ENCODE measurements around the gene HDAC4.

Gene HDAC4

DNA sequence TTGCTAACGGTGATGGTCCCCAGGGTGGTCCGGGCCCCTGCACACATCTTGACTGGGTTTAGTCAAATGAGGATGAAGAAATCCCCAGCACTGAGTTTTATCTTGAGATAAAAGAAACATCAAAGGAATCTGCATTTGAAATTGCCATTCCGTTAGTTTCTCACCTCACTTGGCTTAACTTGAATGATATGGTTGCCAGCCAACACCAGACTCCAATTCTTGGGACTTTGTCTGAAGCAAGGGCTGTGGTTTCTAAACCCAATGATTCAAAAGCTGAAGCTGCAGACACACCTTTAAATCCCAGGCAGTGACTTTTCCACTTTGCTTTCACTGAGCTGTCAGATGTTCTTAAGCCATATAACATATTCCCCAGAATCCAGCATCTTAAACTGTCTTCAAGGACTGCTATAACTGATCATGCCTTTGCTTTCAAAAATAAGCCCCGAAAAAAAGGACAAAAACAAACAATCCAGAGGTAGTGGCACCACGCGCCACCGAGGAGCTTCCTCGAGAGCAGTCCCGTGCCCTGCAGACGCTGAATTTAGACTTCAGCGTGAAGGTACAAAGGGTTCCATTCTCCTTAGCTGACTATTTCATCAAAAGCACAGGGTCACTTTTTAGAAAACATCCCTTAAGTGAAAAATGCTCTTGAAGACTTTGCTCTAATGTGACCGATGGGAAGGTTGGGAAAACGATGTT lies 189.3 kb downstream of the HDAC4 start:
- no peak for DNase-seq

- DNase-seq: no peak
Measured at GRCh38 chr2:239209783-239210182, 191.0 kb downstream of the HDAC4 start.

DNA sequence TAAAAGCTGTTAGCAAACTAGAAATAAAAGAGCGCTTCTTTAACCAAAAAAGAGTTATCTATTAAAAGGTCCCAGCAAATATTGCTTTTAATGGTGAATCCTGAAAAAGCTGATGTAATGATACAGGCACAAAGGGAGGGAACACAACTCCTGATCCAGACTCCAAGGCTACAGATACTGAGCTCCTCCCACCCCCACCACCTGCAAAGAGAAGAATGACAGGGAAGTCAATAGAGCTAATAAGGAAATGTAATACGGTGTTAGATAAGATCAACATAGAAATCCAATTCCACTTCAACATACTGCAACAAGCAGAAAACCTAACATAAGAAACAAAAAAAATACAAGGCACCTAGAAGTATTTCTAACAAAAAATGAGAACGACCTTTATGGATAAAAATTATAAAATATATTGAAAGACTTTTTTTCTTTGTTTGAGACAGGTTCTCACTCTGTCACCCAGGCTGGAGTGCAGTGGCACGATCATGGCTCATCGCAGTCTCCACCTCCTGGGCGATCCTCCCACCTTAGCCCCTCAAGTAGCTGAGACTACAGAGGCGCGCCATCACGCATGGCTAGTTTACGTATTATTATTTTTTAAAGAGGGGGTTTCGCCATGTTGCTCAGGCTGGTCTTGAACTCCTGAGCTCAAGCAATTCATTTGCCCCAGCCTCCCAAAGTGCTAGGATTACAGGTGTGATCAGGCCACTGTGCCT lies 192.2 kb downstream of the HDAC4 start:
- DNase-seq: peak; percentile 48

- no peak for DNase-seq
Measured at GRCh38 chr2:239206851-239207250, 194.0 kb downstream of the HDAC4 start.

- DNase-seq: no peak
Measured at GRCh38 chr2:239206042-239206441, 194.8 kb downstream of the HDAC4 start.

GRCh38 chr2:239204876-239205468 lies 195.8 kb downstream of the HDAC4 start:
- no peak for DNase-seq

DNA sequence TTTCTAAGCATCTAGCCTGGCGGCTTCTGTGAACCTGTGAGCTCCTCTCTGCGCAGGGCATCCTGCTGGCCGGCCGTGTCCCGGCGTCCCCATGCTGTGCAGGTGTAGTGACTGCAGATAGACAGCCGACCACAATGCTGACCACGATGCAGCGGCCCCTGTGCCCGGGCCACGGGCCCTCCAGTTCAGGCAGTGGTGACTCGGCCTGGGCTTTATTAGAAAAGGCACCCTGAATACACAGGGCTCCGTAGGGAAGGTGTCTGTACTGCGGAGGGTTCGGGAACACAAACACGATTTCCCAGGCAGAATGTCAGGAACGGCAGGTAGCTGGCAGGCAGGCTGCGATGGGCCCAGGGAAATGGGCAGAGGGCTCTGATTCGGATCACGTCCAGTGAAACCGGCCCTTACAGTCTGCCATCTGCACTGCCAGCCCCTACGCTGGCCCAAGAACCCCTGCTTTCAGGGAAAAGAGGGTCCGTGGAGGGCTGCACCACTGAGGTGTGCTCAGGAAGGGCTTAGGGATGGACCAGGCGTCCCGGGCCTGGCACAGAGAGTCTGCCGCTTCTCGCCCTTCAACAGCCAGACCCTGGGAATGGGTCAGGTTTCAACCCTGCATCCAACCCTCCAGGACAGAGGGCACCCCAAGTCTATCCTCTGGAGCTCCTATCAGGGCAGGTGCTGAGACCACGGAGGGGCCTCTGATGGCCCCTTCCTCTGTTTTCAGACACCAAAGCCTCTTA lies 196.5 kb downstream of the HDAC4 start:
- no peak for DNase-seq

GRCh38 chr2:239203443-239204135 lies 197.2 kb downstream of the HDAC4 start:
- DNase-seq: no peak

- no peak for DNase-seq
Measured at GRCh38 chr2:239202836-239203235, 198.0 kb downstream of the HDAC4 start.

- DNase-seq: no peak
Measured at GRCh38 chr2:239202343-239202742, 198.5 kb downstream of the HDAC4 start.

- DNase-seq: no peak
Measured at GRCh38 chr2:239201884-239202283, 198.9 kb downstream of the HDAC4 start.

DNA sequence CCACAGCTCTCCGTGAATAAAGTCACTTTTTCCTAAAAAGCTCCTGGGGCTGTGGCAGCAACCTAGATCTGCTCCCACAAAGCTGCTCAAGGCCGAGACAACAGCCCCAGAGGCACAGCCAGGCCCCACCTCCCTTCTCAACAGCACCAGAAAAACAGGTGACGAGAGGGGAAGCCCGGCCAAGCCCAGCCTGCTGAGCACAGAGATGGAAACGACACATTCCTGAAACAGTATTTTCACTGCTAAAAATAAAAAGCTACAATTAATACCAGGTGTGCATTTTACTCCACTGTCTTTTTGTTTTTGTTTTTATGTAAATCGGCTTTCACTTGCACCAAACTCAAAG lies 199.3 kb downstream of the HDAC4 start:
- no peak for DNase-seq

DNA sequence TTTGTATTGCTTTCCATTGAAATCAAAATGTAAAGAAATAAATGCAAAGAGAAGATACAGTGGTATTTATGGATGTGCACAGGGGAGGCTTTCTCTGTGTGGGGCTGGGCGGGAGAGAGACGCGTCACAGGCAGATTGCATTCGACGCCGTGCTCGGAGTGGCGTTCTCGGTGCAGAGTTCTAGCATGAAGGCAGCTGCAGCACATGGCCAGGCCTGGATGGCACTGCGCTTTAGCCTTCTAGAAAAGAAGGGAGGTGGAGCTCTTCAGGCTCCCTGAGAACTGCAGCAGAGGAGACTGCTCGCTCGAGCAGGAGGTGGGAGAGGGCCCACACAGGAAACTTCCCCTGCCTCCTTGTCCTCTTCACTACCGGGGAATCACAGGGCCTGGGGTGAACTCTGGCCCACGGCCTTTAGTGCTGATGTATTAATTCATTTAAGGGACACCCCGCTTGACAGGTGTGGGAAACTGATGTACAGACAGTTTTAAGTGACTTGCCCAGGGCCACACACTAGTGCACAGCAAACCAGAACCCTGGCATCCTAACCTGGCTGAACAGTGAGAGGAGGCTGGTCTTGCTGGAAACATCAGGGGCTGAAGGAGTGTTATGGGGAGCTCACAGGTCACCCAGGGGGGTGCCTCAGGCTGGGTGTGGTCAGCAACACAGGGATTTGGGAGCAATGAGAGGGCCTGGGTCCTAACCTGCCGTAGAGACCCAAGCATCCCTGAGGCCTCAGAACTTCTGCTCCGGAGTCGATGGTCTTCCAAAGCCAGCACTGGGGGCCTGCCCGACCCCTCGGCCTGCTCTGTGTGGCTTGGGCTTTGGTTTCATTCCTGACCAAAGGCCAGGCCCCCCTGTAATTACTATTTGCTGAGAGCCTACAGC lies 199.9 kb downstream of the HDAC4 start:
- DNase-seq: no peak

DNA sequence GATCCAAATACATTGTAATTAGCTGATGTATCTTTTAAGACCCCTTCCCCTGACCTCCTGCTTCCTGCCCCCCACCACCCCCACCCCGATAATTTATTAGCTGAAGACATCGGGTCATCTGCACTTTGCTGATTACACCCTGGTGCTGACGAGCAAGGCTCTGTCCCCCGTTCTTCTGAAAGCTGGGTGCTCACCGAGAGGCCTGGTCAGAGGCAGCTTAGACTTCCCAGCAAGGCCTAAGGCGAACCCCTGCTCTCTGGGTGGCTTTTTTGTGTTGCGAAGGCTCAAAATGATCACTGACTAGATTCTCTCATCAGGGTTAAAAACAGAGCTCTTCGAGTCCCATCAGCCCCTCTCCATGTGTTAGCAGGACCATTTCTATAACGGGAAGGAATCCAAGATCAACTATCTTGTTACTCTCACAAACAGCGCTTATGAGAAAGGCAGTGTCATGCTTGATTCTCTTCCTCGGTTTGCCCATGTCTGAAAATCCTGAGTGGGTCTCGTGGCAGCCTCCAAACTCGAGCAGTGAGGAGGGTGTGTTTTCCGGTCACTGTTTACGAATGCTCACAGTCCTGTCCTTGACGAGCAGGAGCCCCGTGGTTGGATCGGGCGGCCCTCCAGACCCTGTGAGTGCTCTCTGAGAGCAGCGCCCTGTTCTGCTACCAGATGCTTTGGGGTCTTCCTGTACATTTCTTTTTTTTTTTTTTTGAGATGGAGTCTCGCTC lies 201.6 kb downstream of the HDAC4 start:
- DNase-seq: peak; percentile 53

DNA sequence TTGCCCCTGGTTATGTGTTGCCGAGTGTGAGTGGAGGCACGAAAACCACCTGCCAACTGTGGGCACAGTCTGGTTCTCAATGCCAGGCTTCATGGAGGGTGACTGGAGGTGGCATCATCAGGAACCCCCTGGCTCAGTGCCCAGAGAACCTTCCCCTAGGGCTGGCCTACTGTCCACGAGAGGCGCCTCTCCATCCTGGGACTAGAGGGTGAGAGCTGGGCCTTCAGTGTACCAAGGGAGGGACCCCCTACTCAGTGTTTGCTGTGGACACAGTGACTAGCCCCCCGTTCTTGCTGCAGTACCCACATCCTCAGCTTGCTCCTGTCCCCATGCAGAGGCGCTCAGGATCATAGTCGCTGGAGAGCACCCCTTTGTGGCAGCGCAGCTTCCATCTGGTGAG lies 202.6 kb downstream of the HDAC4 start:
- DNase-seq: no peak

- no peak for DNase-seq
Measured at GRCh38 chr2:239197146-239197545, 203.7 kb downstream of the HDAC4 start.

DNA sequence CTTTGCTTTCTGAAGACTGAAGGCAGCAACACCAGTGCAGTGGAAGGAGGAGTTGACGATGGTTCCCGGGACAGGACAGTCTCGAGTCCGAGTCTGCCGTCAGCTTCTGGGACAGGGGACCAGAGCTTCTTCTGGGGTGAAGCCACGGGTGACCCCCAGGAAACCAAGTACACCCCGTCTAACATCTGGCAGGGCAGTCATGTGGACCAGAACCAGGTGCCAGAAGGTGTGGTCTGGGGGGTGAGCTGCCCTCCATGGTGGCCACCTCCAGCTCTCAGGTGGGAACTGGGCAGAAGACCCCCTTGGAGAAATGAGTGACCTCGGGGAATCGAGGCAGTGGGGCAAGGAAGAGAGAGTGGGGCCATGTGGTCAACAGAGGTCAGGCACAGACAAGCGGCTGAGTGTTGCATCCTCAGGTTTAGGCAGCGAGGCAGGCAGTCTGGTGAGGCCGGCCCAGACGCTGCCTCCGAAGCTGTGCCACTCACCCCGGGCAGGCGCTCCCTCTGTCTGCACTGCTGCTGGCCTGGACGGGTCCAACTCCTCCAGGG lies 204.3 kb downstream of the HDAC4 start:
- DNase-seq: no peak

GRCh38 chr2:239195992-239196391 lies 204.8 kb downstream of the HDAC4 start:
- DNase-seq: no peak

DNA sequence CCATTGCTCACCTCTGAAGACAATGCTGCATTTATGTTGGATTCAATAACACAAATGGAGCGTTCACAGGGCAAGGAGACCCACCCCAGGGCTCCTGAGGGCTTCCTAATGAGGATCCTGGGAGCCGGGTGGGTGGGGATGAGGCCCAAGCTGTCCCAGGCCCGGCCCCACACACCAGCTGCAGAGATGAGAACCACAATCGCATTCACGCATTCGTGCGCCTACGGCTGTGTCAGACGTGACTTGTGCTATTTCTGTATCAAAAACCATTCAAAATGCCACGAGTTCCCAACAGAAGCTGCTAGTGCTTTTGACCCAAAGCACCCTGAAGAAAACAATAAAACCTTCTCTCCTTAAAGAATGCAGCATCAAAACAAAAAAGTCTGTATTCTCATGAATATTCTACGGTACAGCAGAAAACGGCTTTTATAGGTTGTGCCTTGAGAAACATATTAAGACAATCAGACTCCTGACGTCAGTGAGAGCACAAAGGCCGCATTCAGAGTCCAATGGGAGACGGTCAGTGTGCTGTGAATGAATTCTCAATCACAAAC lies 205.4 kb downstream of the HDAC4 start:
- DNase-seq: no peak

- DNase-seq: no peak
Measured at GRCh38 chr2:239194731-239195317, 206.0 kb downstream of the HDAC4 start.

All from DMS79 treated with DMSO at 0.1 percent for 48 hours (cell line).